ENCODE measurements around the gene DCST1. TPM values are rescaled to one million over a fixed set of nuclear protein-coding genes. Genes with fewer than 3 reads are reported as not detected.

The DCST1 gene
- total and polyA plus RNA-seq, 2 of the 8 experiments (the other 6 are each of a cell fraction or from before 2014, with no cell fraction given) = not detected

GRCh38 chr1:155009221-155009711, 24.4 kb upstream of the DCST1 start:
- Histone ChIP-seq H3K4me1 (replicated peaks in 1 of 4; ENCODE audit: control insufficient read depth in 3 of 4, insufficient read depth in 4 of 4, low read length in 3 of 4) (peaks cover 14 to 63% (median 42%) of the 10 kb centered on the region in 4 experiments), H3K18ac (ENCODE audit: extremely low read depth, low read length) (peak overlapping the region; percentile 38; the same call in 1 of the 2 replicates), H4K91ac (replicated peaks; ENCODE audit: insufficient read length, low read length) (no peak overlapping the region), H3K27me3 (replicated peaks in 1 of 4; ENCODE audit: control insufficient read depth in 3 of 4, extremely low read depth in 1 of 4, insufficient read depth in 3 of 4, low read length in 3 of 4) (no peaks in the 10 kb centered on the region), H3K4ac (replicated peaks; ENCODE audit: insufficient read length, low read depth, low read length) (no peak overlapping the region), H3K4me2 (ENCODE audit: insufficient read depth in 1 of 2, low read depth in 2 of 2, low read length in 2 of 2) (0 out of 4 replicates have a peak overlapping the region, but pooled peaks have one; percentile 34 to 42), H3K27ac (ENCODE audit: low read depth, low read length) (no peak overlapping the region), H3K79me1 (ENCODE audit: low read depth, low read length) (peaks cover 20% of the 10 kb centered on the region), H2BK12ac (ENCODE audit: low read depth, low read length) (no peak overlapping the region), H4K8ac (ENCODE audit: extremely low read depth, insufficient read depth, low read length) (no peak overlapping the region), H2BK20ac (ENCODE audit: low read length) (no peak overlapping the region), H2AK5ac (ENCODE audit: low read depth, low read length) (no peak overlapping the region), H3K23ac (ENCODE audit: insufficient read length) (no peak overlapping the region), H3K36me3 (ENCODE audit: control insufficient read depth in 2 of 4, insufficient read depth in 4 of 4, low read length in 3 of 4) (peaks cover 0 to 4% (median 1%) of the 10 kb centered on the region in 4 experiments; a peak in 4 of 8 replicates), H3K4me3 (ENCODE audit: extremely low read depth in 1 of 4, insufficient read depth in 2 of 4, low read depth in 3 of 4, low read length in 4 of 4) (peak overlapping the region in 1 of 4 experiments; percentile 36; a peak in 2 of 8 replicates), H3K9ac (replicated peaks in 1 of 4; ENCODE audit: extremely low read depth in 1 of 4, low read depth in 3 of 4, low read length in 3 of 4) (no peak overlapping the region), H4K20me1 (replicated peaks in 1 of 2; ENCODE audit: control insufficient read depth in 1 of 2, insufficient read depth in 2 of 2, low read length in 2 of 2) (peaks cover 0 to 16% of the 10 kb centered on the region in 2 experiments), H3K56ac (replicated peaks; ENCODE audit: insufficient read length, low read depth, low read length) (no peak overlapping the region), H2BK5ac (ENCODE audit: low read depth, low read length) (peak overlapping the region; percentile 44; the same call in 1 of the 2 replicates), H3K79me2 (ENCODE audit: control insufficient read depth in 1 of 2, insufficient read depth in 2 of 2, low read length in 2 of 2) (peaks cover 0 to 55% of the 10 kb centered on the region in 2 experiments; a peak in 3 of 4 replicates), H3K9me3 (ENCODE audit: insufficient read depth in 2 of 2, low read depth in 1 of 2, low read length in 1 of 2) (no peaks in the 10 kb centered on the region), H4K5ac (ENCODE audit: insufficient read length, low read depth, low read length) (no peak overlapping the region), H2BK120ac (replicated peaks; ENCODE audit: low read depth, low read length) (no peak overlapping the region), H2AFZ (ENCODE audit: low read length) (no peak overlapping the region), H3K23me2 (ENCODE audit: low read depth, low read length) (peaks cover 2% of the 10 kb centered on the region; the same call in 1 of the 2 replicates), H3K14ac (ENCODE audit: insufficient read length) (no peak overlapping the region), H2BK15ac (ENCODE audit: low read length) (no peak overlapping the region)
- no peak for TF ChIP-seq PHF8 (conservative IDR thresholded peaks at IDR 0.05; ENCODE audit: low read depth, low read length)
- TF ChIP-seq SIN3A (conservative IDR thresholded peaks at IDR 0.05 in 1 of 2, IDR thresholded peaks at IDR 0.05 in 1 of 2; ENCODE audit: low read depth in 1 of 2, low read length in 2 of 2) = no peak
- TF ChIP-seq YY1 (IDR thresholded peaks at IDR 0.05; ENCODE audit: low read depth, low read length) = no peak
- no peak for TF ChIP-seq FOSL1 (IDR thresholded peaks at IDR 0.05; ENCODE audit: insufficient read depth, low read depth, low read length)
- TF ChIP-seq CTBP2 (IDR thresholded peaks at IDR 0.05; ENCODE audit: borderline replicate concordance, insufficient read depth, insufficient read length, low read length) = no peak
- no peak for TF ChIP-seq NRF1 (IDR thresholded peaks at IDR 0.05; ENCODE audit: low read depth, low read length)
- no peak for TF ChIP-seq SAP30 (IDR thresholded peaks at IDR 0.05; ENCODE audit: insufficient read depth, insufficient replicate concordance, low read length)
- no peak for TF ChIP-seq CREB1 (IDR thresholded peaks at IDR 0.05)
- TF ChIP-seq CHD2 (IDR thresholded peaks at IDR 0.05; ENCODE audit: low read length) = no peak
- TF ChIP-seq EP300 (IDR thresholded peaks at IDR 0.05; ENCODE audit: borderline replicate concordance in 1 of 2, low read depth in 2 of 2, low read length in 2 of 2) = no peak
- 91% methylated on average over 10 of the region's 12 CpGs; no CpG with 5 or more reads in 1 of the 2 experiments for WGBS, 2 experiments (ENCODE audit: extremely low coverage in 1 of 2, insufficient coverage in 1 of 2, insufficient read length in 1 of 2, insufficient replicate concordance in 2 of 2, low coverage in 1 of 2, low lambda C conversion rate in 2 of 2, missing lambda C conversion rate in 1 of 2)
- ChIA-PET CTCF (ENCODE audit: partially characterized antibody) (interaction anchor here (0.5 to 18.6 kb wide), 10 partner anchors 9 to 120 kb away, joined by 3 to 354 read pairs (median 4); partner anchors contain the start of genes ADAM15, LENEP and ZBTB7B), POLR2A (ENCODE audit: partially characterized antibody) (interaction anchor here (0.9 to 14.8 kb wide), 5 partner anchors 6 to 54 kb away, joined by 3 to 128 read pairs (median 10); partner anchors contain the start of genes CKS1B, FLAD1, LENEP and PBXIP1)
- FAIRE-seq (no peak), DNase-seq (ENCODE audit: low read depth in 1 of 2, low spot score in 2 of 2) (no peak)
